Psoas muscle (tissue), 8 donors: Measurements from ENCODE around the gene USP40. TPM values are rescaled to one million over a fixed set of nuclear protein-coding genes. Genes with fewer than 3 reads are reported as not detected.

Experiments
- ATAC-seq, 4 donors: fragments of 200-7000 bp; cut with Tn5 transposase; one replicate each; pipeline ENCODE4 v1.9.1; 2020; ENCODE audit warnings: moderate library complexity in 3 of 4, mild to moderate bottlenecking in 2 of 4
- DNase-seq, 2 donors: peaks; one replicate each; pipeline ENCODE4 v3.0.0-alpha.2; 2020
- H3K27ac ChIP-seq: fragments of 200-600 bp; one replicate; pipeline ENCODE4 v1.8.0; 2022
- H3K27me3 ChIP-seq, 3 donors: fragments of 200-600 bp in 1 of 3; one replicate each; pipeline versions ENCODE4 v1.6.1 to v1.8.0; 2013 to 2022; ENCODE audit warnings: low read length in 2 of 3, mild to moderate bottlenecking in 2 of 3, moderate library complexity in 1 of 3; ENCODE audit not compliant: insufficient read depth in 3 of 3
- H3K36me3 ChIP-seq, 2 donors: fragments of 200-600 bp in 1 of 2; one replicate each; pipeline versions ENCODE4 v1.6.1 to v1.8.0; 2013 to 2022; ENCODE audit warnings: low read depth in 1 of 2, mild to moderate bottlenecking in 1 of 2, moderate library complexity in 1 of 2; ENCODE audit not compliant: insufficient read depth in 1 of 2
- H3K4me1 ChIP-seq: fragments of 200-600 bp; one replicate; pipeline ENCODE4 v1.8.0; 2022
- H3K4me3 ChIP-seq: fragments of 200-600 bp; one replicate; pipeline ENCODE4 v1.8.0; 2022; ENCODE audit warnings: mild to moderate bottlenecking
- H3K9me3 ChIP-seq: fragments of 200-600 bp; one replicate; pipeline ENCODE4 v1.8.0; 2022
- WGBS, 3 donors: extraction: QIAGEN DNeasy Blood & Tissue Kit; methylation state at CpG; one replicate each; pipeline versions ENCODE4 v1.1.6 to v1.1.7; 2013; 5-methylcytosine and 5-hydroxymethylcytosine counted together
- intact Hi-C, 2 donors: fragments of 100-400 bp; cut with DNase I; formaldehyde crosslinking; loops; one replicate each; pipeline versions ENCODE4 v1.11.0 to v1.14.2; 2022
- polyA plus RNA-seq, 3 donors: library from polyadenylated mRNA; stranded (reverse); fragments of 200-250 nt; gene quantifications; one replicate each; pipeline ENCODE4 v1.2.3, GENCODE V29; 2013
- total RNA-seq, 4 donors: library from RNA; stranded (reverse); fragmentation: NEBNext Ultra II Directional in 2 of 4; extraction: Animal tissue kit (Norgen Biotek cat#: 25700) in 2 of 4; gene quantifications; one replicate each; pipeline versions ENCODE4 v1.2.1 to v1.2.4, GENCODE V29; 2021 to 2023
- TF ChIP-seq, protein P1 (sequence below): fragments of 200-600 bp; IDR thresholded peaks from one replicate; pipeline ENCODE4 v1.8.0; 2022; ENCODE audit warnings: antibody characterized with exemption
- donor health status: healthy with polysubstance abuse.
- donor health status: DM: no; HTN: no; CAD: no; lungs with moderate emphysema.
- donor health status: Bipolar disorder and iron deficiency.
- donor health status: healthy.
- donor health status: DM: yes; HTN: yes; CAD: no.
- donor health status: DM: no; HTN: no; CAD: no.
- donor health status: DM: no; HTN: no; CAD: no.
- donor health status: DM: yes; HTN: yes; CAD: no.

USP40 gene
- total and polyA plus RNA-seq, 7 donors, result 9.1 to 23.3 (median 19.4) TPM

- no peaks in the 10 kb centered on the region for H3K4me1 ChIP-seq
- H3K27me3 ChIP-seq, result no peaks in the 10 kb centered on the region
- peaks cover 7 to 83% of the 10 kb centered on the region in 2 donors for H3K36me3 ChIP-seq
- TF ChIP-seq, protein P1, sequence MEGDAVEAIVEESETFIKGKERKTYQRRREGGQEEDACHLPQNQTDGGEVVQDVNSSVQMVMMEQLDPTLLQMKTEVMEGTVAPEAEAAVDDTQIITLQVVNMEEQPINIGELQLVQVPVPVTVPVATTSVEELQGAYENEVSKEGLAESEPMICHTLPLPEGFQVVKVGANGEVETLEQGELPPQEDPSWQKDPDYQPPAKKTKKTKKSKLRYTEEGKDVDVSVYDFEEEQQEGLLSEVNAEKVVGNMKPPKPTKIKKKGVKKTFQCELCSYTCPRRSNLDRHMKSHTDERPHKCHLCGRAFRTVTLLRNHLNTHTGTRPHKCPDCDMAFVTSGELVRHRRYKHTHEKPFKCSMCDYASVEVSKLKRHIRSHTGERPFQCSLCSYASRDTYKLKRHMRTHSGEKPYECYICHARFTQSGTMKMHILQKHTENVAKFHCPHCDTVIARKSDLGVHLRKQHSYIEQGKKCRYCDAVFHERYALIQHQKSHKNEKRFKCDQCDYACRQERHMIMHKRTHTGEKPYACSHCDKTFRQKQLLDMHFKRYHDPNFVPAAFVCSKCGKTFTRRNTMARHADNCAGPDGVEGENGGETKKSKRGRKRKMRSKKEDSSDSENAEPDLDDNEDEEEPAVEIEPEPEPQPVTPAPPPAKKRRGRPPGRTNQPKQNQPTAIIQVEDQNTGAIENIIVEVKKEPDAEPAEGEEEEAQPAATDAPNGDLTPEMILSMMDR, result no peak
- no peak overlapping the region for H3K27ac ChIP-seq
- no peak for DNase-seq
- ATAC-seq, result no peak
- no peak overlapping the region for H3K4me3 ChIP-seq
- H3K9me3 ChIP-seq, result no peaks in the 10 kb centered on the region
- 95 to 98% (median 97%) methylated on average over 2 of the region's 2 CpGs for WGBS, 3 donors
- intact Hi-C loops, result no loop called here
Observed at GRCh38 chr2:233497692-233498091, 68.9 kb downstream of the USP40 start.

GRCh38 chr2:233495503-233496496 lies 70.8 kb downstream of the USP40 start:
- Histone ChIP-seq H3K27ac (no peak overlapping the region), H3K4me3 (no peak overlapping the region), H3K27me3 (no peaks in the 10 kb centered on the region), H3K4me1 (no peaks in the 10 kb centered on the region), H3K9me3 (no peaks in the 10 kb centered on the region), H3K36me3 (peaks cover 8 to 91% of the 10 kb centered on the region in 2 donors)
- intact Hi-C loops, result no loop called here
- TF ChIP-seq, protein P1, result no peak
- ATAC-seq (no peak), DNase-seq (no peak)
- 82 to 97% (median 90%) methylated on average over 10 of the region's 10 CpGs for WGBS, 3 donors

DNA sequence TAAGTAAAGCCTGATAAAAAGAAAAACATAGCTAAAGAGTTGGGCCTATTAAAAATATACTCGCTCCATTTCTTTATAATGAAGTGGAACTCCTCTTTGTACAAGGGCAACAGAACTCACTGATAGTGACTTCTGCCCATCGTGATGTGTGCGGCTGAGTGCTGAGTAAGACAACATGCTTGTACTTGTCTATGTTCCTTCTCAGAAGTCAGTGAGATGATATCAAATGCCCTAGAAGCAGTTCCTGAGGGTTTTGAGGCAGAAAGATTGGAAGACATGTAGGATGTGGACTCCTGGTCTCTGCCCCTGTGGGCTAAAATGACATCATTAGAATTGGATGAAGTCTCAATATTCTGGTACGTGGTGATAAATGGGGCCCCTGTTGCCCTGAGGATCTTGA lies 73.8 kb downstream of the USP40 start:
- intact Hi-C loops, result loop anchor here in 1 of 2 donors (5.0 kb wide), 1 partner anchor 360 kb away; no protein-coding TSS in a partner anchor
- Histone ChIP-seq H3K27ac (no peak overlapping the region), H3K36me3 (peaks cover 8 to 97% of the 10 kb centered on the region in 2 donors), H3K4me3 (no peak overlapping the region), H3K27me3 (no peaks in the 10 kb centered on the region), H3K4me1 (no peaks in the 10 kb centered on the region), H3K9me3 (no peaks in the 10 kb centered on the region)
- 93 to 98% (median 96%) methylated on average over 4 of the region's 4 CpGs for WGBS, 3 donors
- DNase-seq, result no peak
- TF ChIP-seq, protein P1, result no peak
- no peak for ATAC-seq

GRCh38 chr2:233492078-233492477 lies 74.5 kb downstream of the USP40 start:
- TF ChIP-seq, protein P1, result no peak
- ATAC-seq (no peak), DNase-seq (no peak)
- intact Hi-C loops, result loop anchor here in 1 of 2 donors (5.0 kb wide), 1 partner anchor 360 kb away; no protein-coding TSS in a partner anchor
- Histone ChIP-seq H3K4me1 (no peaks in the 10 kb centered on the region), H3K4me3 (no peak overlapping the region), H3K9me3 (no peaks in the 10 kb centered on the region), H3K27me3 (no peaks in the 10 kb centered on the region), H3K36me3 (peaks cover 8 to 97% of the 10 kb centered on the region in 2 donors), H3K27ac (no peak overlapping the region)
- WGBS, 3 donors, result 95 to 98% (median 96%) methylated on average over 4 of the region's 4 CpGs
